ENCODE results near the gene PKN1.
"Not testable (repeated sequence)": the region's sequence is repeated elsewhere in the genome, so short reads cannot be mapped to it uniquely, and the experiment has no call there.

Gene PKN1

GRCh38 chr19:14402332-14403144 is 30.6 kb upstream of the PKN1 start:
- Mint-ChIP-seq H3K4me3 (no peak overlapping the region), H3K36me3 (peaks cover 34% of the 10 kb centered on the region), H3K27ac (no peak overlapping the region), H3K4me1 (peaks cover 23% of the 10 kb centered on the region), H3K9me3 (no peaks in the 10 kb centered on the region), H3K27me3 (no peaks in the 10 kb centered on the region)
- ATAC-seq (ENCODE audit: low read depth): no peak
- DNase-seq (ENCODE audit: low spot score in 2 of 2): no peak

DNA sequence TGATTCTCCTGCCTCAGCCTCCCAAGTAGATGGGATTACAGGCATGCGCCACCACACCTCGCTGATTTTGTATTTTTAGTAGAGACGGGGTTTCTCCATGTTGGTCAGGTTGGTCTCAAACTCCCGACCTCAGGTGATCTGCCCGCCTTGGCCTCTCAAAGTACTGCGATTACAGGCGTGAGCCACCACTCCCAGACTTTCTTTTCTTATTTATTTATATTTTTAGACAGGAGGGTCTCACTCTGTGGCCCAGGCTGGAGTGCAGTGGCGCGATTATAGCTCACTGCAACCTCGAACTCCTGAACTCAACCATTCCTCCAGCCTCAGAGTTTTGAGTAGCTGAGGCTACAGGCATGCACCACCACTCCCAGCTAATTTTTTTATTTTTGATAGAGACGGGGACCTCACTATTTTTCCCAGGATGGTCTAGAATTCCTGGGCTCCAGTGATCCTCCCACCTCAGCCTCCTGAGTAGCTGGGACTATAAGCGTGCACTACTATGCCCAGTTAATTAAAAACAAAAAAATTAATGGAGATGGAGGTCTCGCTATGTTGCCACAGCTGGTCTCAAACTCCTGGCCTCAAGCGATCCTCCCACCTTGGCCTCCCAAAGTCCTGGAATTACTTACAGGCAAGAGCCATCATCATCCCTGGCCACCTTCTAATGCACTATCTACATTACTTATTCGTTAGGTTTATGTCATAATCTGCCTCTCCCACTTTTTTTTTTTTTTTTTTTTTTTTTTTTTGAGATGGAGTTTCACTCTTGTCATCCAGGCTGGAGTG is 29.8 kb upstream of the PKN1 start:
- not testable (repeated sequence) for H3K27ac Mint-ChIP-seq; H3K4me3 Mint-ChIP-seq; ATAC-seq (ENCODE audit: low read depth); H3K27me3 Mint-ChIP-seq; H3K9me3 Mint-ChIP-seq; DNase-seq (ENCODE audit: low spot score in 2 of 2)
- peaks cover 25% of the 10 kb centered on the region for H3K4me1 Mint-ChIP-seq
- H3K36me3 Mint-ChIP-seq: peaks cover 33% of the 10 kb centered on the region

DNA sequence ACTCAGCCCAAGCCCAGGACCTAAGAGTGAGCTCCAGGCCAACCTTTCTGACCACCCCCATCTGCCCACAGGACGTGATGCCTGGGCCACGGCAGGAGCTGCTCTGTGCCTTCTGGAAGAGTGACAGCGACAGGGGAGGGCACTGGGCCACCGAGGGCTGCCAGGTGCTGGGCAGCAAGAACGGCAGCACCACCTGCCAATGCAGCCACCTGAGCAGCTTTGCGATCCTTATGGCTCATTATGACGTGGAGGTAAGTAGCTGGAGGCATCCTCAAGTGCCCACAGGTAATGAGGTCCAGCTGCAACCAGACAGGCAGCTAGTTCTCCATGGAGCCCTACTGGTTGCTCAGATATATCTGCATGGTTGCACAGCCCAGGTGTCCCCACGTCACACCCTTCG is 28.8 kb upstream of the PKN1 start:
- ATAC-seq (ENCODE audit: low read depth) (no peak), DNase-seq (ENCODE audit: low spot score in 2 of 2) (no peak)
- Mint-ChIP-seq H3K27ac (no peak overlapping the region), H3K27me3 (no peaks in the 10 kb centered on the region), H3K4me3 (no peak overlapping the region), H3K36me3 (peaks cover 35% of the 10 kb centered on the region), H3K4me1 (peaks cover 26% of the 10 kb centered on the region), H3K9me3 (no peaks in the 10 kb centered on the region)

DNA sequence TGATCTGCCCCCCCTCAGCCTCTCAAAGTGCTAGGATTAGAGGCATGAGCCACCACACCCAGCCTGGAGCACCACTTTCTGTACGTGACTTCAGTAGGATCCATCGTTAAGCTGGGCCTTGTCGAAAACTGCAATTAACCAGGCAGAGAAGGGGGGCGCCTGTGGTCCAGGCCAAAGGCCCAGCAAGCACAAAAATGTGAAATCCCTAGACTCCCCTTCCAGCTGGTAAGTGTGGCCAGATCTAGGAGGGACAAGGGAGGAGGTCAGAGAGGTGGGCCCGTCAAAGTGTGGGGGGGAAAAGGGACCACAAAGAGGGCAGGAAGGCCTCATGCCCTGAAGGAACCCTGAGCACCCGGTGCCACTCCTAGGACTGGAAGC is 27.7 kb upstream of the PKN1 start:
- Mint-ChIP-seq H3K9me3 (no peaks in the 10 kb centered on the region), H3K4me3 (no peak overlapping the region), H3K36me3 (peaks cover 37% of the 10 kb centered on the region), H3K4me1 (peaks cover 33% of the 10 kb centered on the region), H3K27ac (peak overlapping the region; percentile 70), H3K27me3 (no peaks in the 10 kb centered on the region)
- no peak for DNase-seq (ENCODE audit: low spot score in 2 of 2)
- ATAC-seq (ENCODE audit: low read depth): no peak

- ATAC-seq (ENCODE audit: low read depth) (peak; percentile 81), DNase-seq (ENCODE audit: low spot score in 2 of 2) (peak; percentile 97 to 98)
- Mint-ChIP-seq H3K36me3 (peaks cover 37% of the 10 kb centered on the region), H3K4me3 (no peak overlapping the region), H3K27ac (peak overlapping the region; percentile 70), H3K4me1 (peaks cover 33% of the 10 kb centered on the region), H3K9me3 (no peaks in the 10 kb centered on the region), H3K27me3 (no peaks in the 10 kb centered on the region)
These were observed 27.1 kb upstream of the PKN1 start for GRCh38 chr19:14405758-14406644.

DNA sequence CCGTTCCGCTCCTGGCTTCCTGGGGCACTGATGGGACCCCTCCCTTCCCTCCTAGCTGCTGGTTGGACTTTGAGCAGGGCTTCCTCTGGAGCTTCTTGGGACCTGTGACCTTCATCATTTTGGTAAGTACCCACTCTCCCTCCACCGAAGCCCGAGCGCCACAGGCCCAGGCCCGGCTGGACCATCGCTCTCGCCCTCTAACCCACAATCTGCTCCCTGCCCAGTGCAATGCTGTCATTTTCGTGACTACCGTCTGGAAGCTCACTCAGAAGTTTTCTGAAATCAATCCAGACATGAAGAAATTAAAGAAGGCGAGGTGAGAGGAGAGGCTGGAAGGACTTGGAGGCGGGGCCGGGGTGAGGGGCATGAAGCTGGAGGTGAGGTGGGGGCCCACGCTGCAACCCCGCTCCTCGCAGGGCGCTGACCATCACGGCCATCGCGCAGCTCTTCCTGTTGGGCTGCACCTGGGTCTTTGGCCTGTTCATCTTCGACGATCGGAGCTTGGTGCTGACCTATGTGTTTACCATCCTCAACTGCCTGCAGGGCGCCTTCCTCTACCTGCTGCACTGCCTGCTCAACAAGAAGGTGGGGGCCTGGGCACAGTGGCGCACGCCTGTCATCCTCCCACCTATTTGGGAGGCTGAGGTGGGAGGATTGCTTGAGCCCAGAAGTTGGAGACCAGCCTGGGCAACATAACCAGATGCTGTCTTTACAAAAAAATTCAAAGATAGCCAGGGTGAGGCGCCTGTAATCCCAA is 26.3 kb upstream of the PKN1 start:
- ATAC-seq (ENCODE audit: low read depth) (no peak), DNase-seq (ENCODE audit: low spot score in 2 of 2) (no peak)
- no peaks in the 10 kb centered on the region for H3K9me3 Mint-ChIP-seq
- H3K4me3 Mint-ChIP-seq: no peak overlapping the region
- H3K4me1 Mint-ChIP-seq: peaks cover 34% of the 10 kb centered on the region
- no peaks in the 10 kb centered on the region for H3K27me3 Mint-ChIP-seq
- peaks cover 39% of the 10 kb centered on the region for H3K36me3 Mint-ChIP-seq
- H3K27ac Mint-ChIP-seq: peak overlapping the region; percentile 70

GRCh38 chr19:14407605-14408484 is 25.3 kb upstream of the PKN1 start:
- peaks cover 35% of the 10 kb centered on the region for H3K36me3 Mint-ChIP-seq
- H3K27me3 Mint-ChIP-seq: no peaks in the 10 kb centered on the region
- H3K4me3 Mint-ChIP-seq: no peak overlapping the region
- ATAC-seq (ENCODE audit: low read depth) (no peak), DNase-seq (ENCODE audit: low spot score in 2 of 2) (peak in 1 of 2 donors; percentile 38)
- no peaks in the 10 kb centered on the region for H3K9me3 Mint-ChIP-seq
- H3K4me1 Mint-ChIP-seq: peaks cover 39% of the 10 kb centered on the region
- H3K27ac Mint-ChIP-seq: peak overlapping the region; percentile 83

DNA sequence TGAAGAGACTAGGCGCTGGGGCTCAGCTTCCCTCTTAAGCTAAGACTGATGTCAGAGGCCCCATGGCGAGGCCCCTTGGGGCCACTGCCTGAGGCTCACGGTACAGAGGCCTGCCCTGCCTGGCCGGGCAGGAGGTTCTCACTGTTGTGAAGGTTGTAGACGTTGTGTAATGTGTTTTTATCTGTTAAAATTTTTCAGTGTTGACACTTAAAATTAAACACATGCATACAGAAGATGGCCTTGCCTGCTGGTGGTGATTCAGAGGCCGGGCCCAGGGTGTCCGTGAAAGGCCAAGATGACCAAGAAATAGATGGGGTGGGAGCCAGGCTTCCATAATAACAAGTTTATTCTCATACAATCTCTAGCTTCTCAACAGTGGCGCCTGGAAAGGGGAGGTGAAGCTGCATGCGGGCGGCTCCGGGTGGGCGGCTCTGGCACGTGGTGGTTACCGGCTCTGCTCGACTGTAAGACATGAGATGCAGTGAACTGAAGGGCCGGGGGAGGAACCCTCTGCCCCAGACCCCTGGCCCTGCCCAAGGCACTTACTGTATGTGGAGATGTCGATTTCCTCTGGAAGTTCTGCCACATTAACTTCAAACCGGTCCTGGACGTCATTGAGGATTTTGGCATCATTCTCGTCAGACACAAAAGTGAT is 24.5 kb upstream of the PKN1 start:
- no peaks in the 10 kb centered on the region for H3K27me3 Mint-ChIP-seq
- peak; percentile 16 for ATAC-seq (ENCODE audit: low read depth)
- H3K4me3 Mint-ChIP-seq: no peak overlapping the region
- H3K9me3 Mint-ChIP-seq: no peaks in the 10 kb centered on the region
- no peak for DNase-seq (ENCODE audit: low spot score in 2 of 2)
- H3K4me1 Mint-ChIP-seq: peaks cover 46% of the 10 kb centered on the region
- peak overlapping the region; percentile 83 for H3K27ac Mint-ChIP-seq
- H3K36me3 Mint-ChIP-seq: peaks cover 41% of the 10 kb centered on the region

GRCh38 chr19:14409146-14410023 is 23.7 kb upstream of the PKN1 start:
- H3K36me3 Mint-ChIP-seq: peaks cover 37% of the 10 kb centered on the region
- no peak overlapping the region for H3K4me3 Mint-ChIP-seq
- peak overlapping the region; percentile 28 for H3K27ac Mint-ChIP-seq
- DNase-seq (ENCODE audit: low spot score in 2 of 2): no peak
- H3K27me3 Mint-ChIP-seq: no peaks in the 10 kb centered on the region
- ATAC-seq (ENCODE audit: low read depth): no peak
- no peaks in the 10 kb centered on the region for H3K9me3 Mint-ChIP-seq
- peaks cover 47% of the 10 kb centered on the region for H3K4me1 Mint-ChIP-seq

GRCh38 chr19:14410091-14411051 is 22.7 kb upstream of the PKN1 start:
- Mint-ChIP-seq H3K36me3 (peaks cover 40% of the 10 kb centered on the region), H3K27me3 (no peaks in the 10 kb centered on the region), H3K4me3 (peak overlapping the region; percentile 47), H3K27ac (peak overlapping the region; percentile 84), H3K9me3 (peaks cover 2% of the 10 kb centered on the region), H3K4me1 (peaks cover 51% of the 10 kb centered on the region)
- no peak for DNase-seq (ENCODE audit: low spot score in 2 of 2)
- ATAC-seq (ENCODE audit: low read depth): peak; percentile 10

Measured in memory B cell (primary cell).